Omental fat pad (tissue), 4 donors: ENCODE results near the gene SSBP3. TPM values are rescaled to one million over a fixed set of nuclear protein-coding genes. Genes with fewer than 3 reads are reported as not detected.

ENCODE experiments used
- ATAC-seq: fragments of 150-250 bp; one replicate; pipeline ENCODE4 v1.9.1; 2016; ENCODE audit warnings: mild to moderate bottlenecking, moderate library complexity; ENCODE audit not compliant: low FRiP score
- DNase-seq: peaks from one replicate; pipeline ENCODE4 v3.0.0-alpha.2; 2019; ENCODE audit warnings: low spot score
- CTCF ChIP-seq, 3 donors: fragments of 450-650 bp; IDR thresholded peaks; one replicate each; pipeline ENCODE4 v1.5.1; 2016 to 2017; ENCODE audit warnings: antibody characterized with exemption in 3 of 3, mild to moderate bottlenecking in 3 of 3, moderate library complexity in 2 of 3
- total RNA-seq, 4 donors: library from RNA; depleted of rRNA; stranded (reverse); fragments of >200 nt; gene quantifications; one replicate each; pipeline ENCODE4 v1.1.0, GENCODE V29; 2016

SSBP3 gene
- total RNA-seq, 4 donors from 2014 or later: 21.0 to 32.6 (median 22.9) TPM

- TF ChIP-seq CTCF (IDR thresholded peaks at IDR 0.05): no peak
- no peak for ATAC-seq
Measured at GRCh38 chr1:54176621-54177327, 229.4 kb downstream of the SSBP3 start.

More at GRCh38 chr1:54176621-54177327, 229.4 kb downstream of the SSBP3 start:
- DNase-seq: no peak

Other genes starting within 250 kb of the SSBP3 start
- gene CYB5RL, start 206.4 kb downstream of the SSBP3 start, total RNA-seq: 1 to 10 TPM; 3.1 to 7.1 (median 4.1) TPM
- 10 to 100 TPM; 53.2 to 84.9 (median 56.9) TPM for gene MRPL37, start 206.2 kb downstream of the SSBP3 start, total RNA-seq
- gene ACOT11, start 141.8 kb upstream of the SSBP3 start, total RNA-seq: 1 to 10 TPM; 1.4 to 3.8 (median 3.2) TPM
- under 1 TPM in 2 of 4 donors, not detected in 2; 0.19 to 0.72 TPM for gene FAM151A, start 217.1 kb upstream of the SSBP3 start, total RNA-seq
- 1 to 10 TPM in 3 of 4 donors, under 1 TPM in 1; 0.82 to 2.2 (median 1.4) TPM for gene MROH7, start 235.4 kb upstream of the SSBP3 start, total RNA-seq